Fibroblast of lung (primary cell): ENCODE results near the gene SFN. TPM values are rescaled to one million over a fixed set of nuclear protein-coding genes. Genes with fewer than 3 reads are reported as not detected.

Source experiments
- DNase-seq, 2 donors: peaks; one replicate each; pipeline versions ENCODE4 v3.0.0 to v3.0.0-alpha.2; 2010; ENCODE audit warnings: low read depth in 2 of 2
- H2AFZ ChIP-seq: 2 replicates; pipeline ENCODE4 v1.5.1; 2012; ENCODE audit warnings: low read length, control low read depth, inconsistent platforms
- H3K27ac ChIP-seq: 2 replicates; pipeline ENCODE4 v1.5.1; 2011; ENCODE audit warnings: low read length, control low read depth; ENCODE audit not compliant: insufficient read depth
- H3K27me3 ChIP-seq: 2 replicates; pipeline ENCODE4 v1.5.1; 2011; ENCODE audit warnings: mild to moderate bottlenecking, low read length; ENCODE audit not compliant: control insufficient read depth, insufficient read depth
- H3K36me3 ChIP-seq: 2 replicates; pipeline ENCODE4 v1.5.1; 2011; ENCODE audit warnings: low read length; ENCODE audit not compliant: control insufficient read depth, insufficient read depth
- H3K4me1 ChIP-seq: 2 replicates; pipeline ENCODE4 v1.5.1; 2011; ENCODE audit warnings: low read length; ENCODE audit not compliant: control insufficient read depth, insufficient read depth; ENCODE audit errors: extremely low read depth
- H3K4me2 ChIP-seq: 2 replicates; pipeline ENCODE4 v1.5.1; 2011; ENCODE audit warnings: low read length, control low read depth; ENCODE audit not compliant: insufficient read depth; ENCODE audit errors: extremely low read depth
- H3K4me3 ChIP-seq, 4 experiments: fragments of 200-600 bp in 1 of 4; sonication (generic) in 1 of 4; replicated peaks in 1 of 4; 2 replicates each; pipeline ENCODE4 v1.5.1; 2011 to 2016; ENCODE audit warnings: low read length in 4 of 4, low read depth in 3 of 4, mild to moderate bottlenecking in 3 of 4, control low read depth in 2 of 4, inconsistent platforms in 1 of 4, mixed read lengths in 1 of 4; ENCODE audit not compliant: insufficient read depth in 1 of 4; ENCODE audit errors: control extremely low read depth in 1 of 4
- H3K79me2 ChIP-seq: 2 replicates; pipeline ENCODE4 v1.5.1; 2012; ENCODE audit warnings: mild to moderate bottlenecking, low read length, inconsistent platforms; ENCODE audit not compliant: control insufficient read depth, insufficient read depth
- H3K9ac ChIP-seq: 2 replicates; pipeline ENCODE4 v1.5.1; 2011; ENCODE audit warnings: mild to moderate bottlenecking, low read length, control low read depth; ENCODE audit not compliant: insufficient read depth
- H3K9me3 ChIP-seq: 2 replicates; pipeline ENCODE4 v1.5.1; 2012; ENCODE audit warnings: low read depth, low read length; ENCODE audit not compliant: control insufficient read depth, insufficient read depth
- H4K20me1 ChIP-seq: 2 replicates; pipeline ENCODE4 v1.5.1; 2011; ENCODE audit warnings: low read length; ENCODE audit not compliant: control insufficient read depth, insufficient read depth; ENCODE audit errors: extremely low read depth
- CTCF ChIP-seq, 2 donors: IDR thresholded peaks in 1 of 2; conservative IDR thresholded peaks in 1 of 2; 1 replicate in 1 of 2; 2 replicates in 1 of 2; pipeline ENCODE4 v1.5.1; 2011 to 2012; ENCODE audit warnings: low read length in 2 of 2, control low read depth in 1 of 2, inconsistent platforms in 1 of 2, low read depth in 1 of 2, mild to moderate bottlenecking in 1 of 2
- EZH2 ChIP-seq: IDR thresholded peaks from 2 replicates; pipeline ENCODE4 v1.5.1; 2012; ENCODE audit warnings: low read length, control low read depth, mild to moderate bottlenecking; ENCODE audit errors: missing control alignments
- polyA plus RNA-seq, 2 donors: library from polyadenylated mRNA; depleted of rRNA in 1 of 2; stranded (reverse) in 1 of 2; unstranded in 1 of 2; fragments of >200 nt; gene quantifications; 2 replicates each; pipeline ENCODE4 v1.2.1, GENCODE V29; 2011 to 2012; ENCODE audit warnings: missing spikeins in 1 of 2
- total RNA-seq: library from RNA; depleted of rRNA; stranded (reverse); fragments of >200 nt; gene quantifications from 2 replicates; pipeline ENCODE4 v1.2.1, GENCODE V29; 2014

The SFN gene
- total and polyA plus RNA-seq, 2 donors (not counting 1 experiment from before 2014, with no cell fraction given): 0.19 TPM; not detected in 1

GRCh38 chr1:26882696-26883463 is 19.9 kb downstream of the SFN start:
- Histone ChIP-seq H3K4me1 (no peaks in the 10 kb centered on the region), H3K79me2 (no peaks in the 10 kb centered on the region), H3K9me3 (no peaks in the 10 kb centered on the region), H3K4me3 (no peak overlapping the region), H2AFZ (no peak overlapping the region), H3K27ac (no peak overlapping the region), H3K36me3 (peaks cover 21% of the 10 kb centered on the region), H4K20me1 (no peaks in the 10 kb centered on the region), H3K9ac (no peak overlapping the region), H3K27me3 (no peaks in the 10 kb centered on the region), H3K4me2 (no peak overlapping the region)
- no peak for DNase-seq
- TF ChIP-seq CTCF (conservative IDR thresholded peaks at IDR 0.05 in 1 of 2, IDR thresholded peaks at IDR 0.05 in 1 of 2; ENCODE audit: low read depth in 1 of 2, low read length in 2 of 2) (no peak), EZH2 (no peak)

- Histone ChIP-seq H3K9ac (no peak overlapping the region), H3K9me3 (no peaks in the 10 kb centered on the region), H3K4me1 (peaks cover 10% of the 10 kb centered on the region), H3K4me2 (no peak overlapping the region), H3K27me3 (no peaks in the 10 kb centered on the region), H3K79me2 (peaks cover 18% of the 10 kb centered on the region), H4K20me1 (no peaks in the 10 kb centered on the region), H3K27ac (no peak overlapping the region), H2AFZ (no peak overlapping the region), H3K4me3 (no peak overlapping the region), H3K36me3 (peaks cover 17% of the 10 kb centered on the region)
- TF ChIP-seq CTCF (conservative IDR thresholded peaks at IDR 0.05 in 1 of 2, IDR thresholded peaks at IDR 0.05 in 1 of 2; ENCODE audit: low read depth in 1 of 2, low read length in 2 of 2) (peak; percentile 44 to 54), EZH2 (no peak)
- DNase-seq: peak; percentile 43 to 51
These were observed 24.2 kb downstream of the SFN start for GRCh38 chr1:26887125-26887524.

- DNase-seq: no peak
- Histone ChIP-seq H3K4me3 (no peak overlapping the region), H3K9ac (no peak overlapping the region), H3K27me3 (no peaks in the 10 kb centered on the region), H3K4me1 (peaks cover 10% of the 10 kb centered on the region), H2AFZ (no peak overlapping the region), H3K79me2 (peaks cover 18% of the 10 kb centered on the region), H3K27ac (no peak overlapping the region), H3K4me2 (no peak overlapping the region), H3K36me3 (peaks cover 17% of the 10 kb centered on the region), H3K9me3 (no peaks in the 10 kb centered on the region), H4K20me1 (no peaks in the 10 kb centered on the region)
- TF ChIP-seq EZH2 (no peak), CTCF (conservative IDR thresholded peaks at IDR 0.05 in 1 of 2, IDR thresholded peaks at IDR 0.05 in 1 of 2; ENCODE audit: low read depth in 1 of 2, low read length in 2 of 2) (no peak)
These were observed 25.3 kb downstream of the SFN start for GRCh38 chr1:26888231-26888630.
